Measurements from ENCODE around the gene SLC35F1. TPM values are rescaled to one million over a fixed set of nuclear protein-coding genes. Genes with fewer than 3 reads are reported as not detected.

The SLC35F1 gene
- total and polyA plus RNA-seq, 2 donors (not counting 1 experiment from before 2014, with no cell fraction given) = 0.09 to 0.17 TPM

DNA sequence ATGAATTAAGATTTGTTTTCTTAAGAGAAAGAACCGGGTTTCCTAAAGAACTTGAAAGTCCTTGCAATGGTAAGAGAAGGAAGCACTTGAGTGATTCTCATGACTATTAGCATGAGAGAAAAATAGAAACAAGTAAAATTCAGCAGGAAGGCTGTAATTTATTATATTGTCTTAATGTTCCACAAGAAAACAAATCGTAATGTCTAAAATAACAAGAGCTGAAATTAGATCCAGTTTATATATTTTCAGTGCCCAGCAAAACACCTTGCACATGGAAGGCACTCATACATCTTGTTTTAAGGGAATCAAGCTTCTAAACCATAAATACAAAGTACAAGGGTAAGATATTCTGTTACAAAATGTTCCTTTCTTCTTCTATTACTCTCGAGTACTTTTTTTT, 411.6 kb downstream of the SLC35F1 start:
- no peaks in the 10 kb centered on the region for H4K20me1 ChIP-seq (ENCODE audit: control insufficient read depth, extremely low read depth, insufficient read depth, low read length)
- H3K9ac ChIP-seq (ENCODE audit: insufficient read depth, low read length) = no peak overlapping the region
- H3K36me3 ChIP-seq (ENCODE audit: control insufficient read depth, insufficient read depth, low read length) = no peaks in the 10 kb centered on the region
- no peak overlapping the region for H3K4me2 ChIP-seq (ENCODE audit: extremely low read depth, insufficient read depth, low read length)
- peaks cover 14% of the 10 kb centered on the region for H3K4me1 ChIP-seq (ENCODE audit: control insufficient read depth, extremely low read depth, insufficient read depth, low read length)
- no peak overlapping the region for H3K4me3 ChIP-seq (replicated peaks in 1 of 4; ENCODE audit: control extremely low read depth in 1 of 4, insufficient read depth in 1 of 4, low read depth in 3 of 4, low read length in 4 of 4)
- no peak for DNase-seq (ENCODE audit: low read depth in 2 of 2)
- H3K79me2 ChIP-seq (ENCODE audit: control insufficient read depth, insufficient read depth, low read length) = no peaks in the 10 kb centered on the region
- H3K9me3 ChIP-seq (ENCODE audit: control insufficient read depth, insufficient read depth, low read depth, low read length) = no peaks in the 10 kb centered on the region
- TF ChIP-seq, protein P1, sequence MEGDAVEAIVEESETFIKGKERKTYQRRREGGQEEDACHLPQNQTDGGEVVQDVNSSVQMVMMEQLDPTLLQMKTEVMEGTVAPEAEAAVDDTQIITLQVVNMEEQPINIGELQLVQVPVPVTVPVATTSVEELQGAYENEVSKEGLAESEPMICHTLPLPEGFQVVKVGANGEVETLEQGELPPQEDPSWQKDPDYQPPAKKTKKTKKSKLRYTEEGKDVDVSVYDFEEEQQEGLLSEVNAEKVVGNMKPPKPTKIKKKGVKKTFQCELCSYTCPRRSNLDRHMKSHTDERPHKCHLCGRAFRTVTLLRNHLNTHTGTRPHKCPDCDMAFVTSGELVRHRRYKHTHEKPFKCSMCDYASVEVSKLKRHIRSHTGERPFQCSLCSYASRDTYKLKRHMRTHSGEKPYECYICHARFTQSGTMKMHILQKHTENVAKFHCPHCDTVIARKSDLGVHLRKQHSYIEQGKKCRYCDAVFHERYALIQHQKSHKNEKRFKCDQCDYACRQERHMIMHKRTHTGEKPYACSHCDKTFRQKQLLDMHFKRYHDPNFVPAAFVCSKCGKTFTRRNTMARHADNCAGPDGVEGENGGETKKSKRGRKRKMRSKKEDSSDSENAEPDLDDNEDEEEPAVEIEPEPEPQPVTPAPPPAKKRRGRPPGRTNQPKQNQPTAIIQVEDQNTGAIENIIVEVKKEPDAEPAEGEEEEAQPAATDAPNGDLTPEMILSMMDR (conservative IDR thresholded peaks at IDR 0.05 in 1 of 2, IDR thresholded peaks at IDR 0.05 in 1 of 2; ENCODE audit: low read depth in 1 of 2, low read length in 2 of 2) = no peak
- no peak for TF ChIP-seq EZH2 (IDR thresholded peaks at IDR 0.05; ENCODE audit: low read length, missing control alignments)
- no peak overlapping the region for H3K27ac ChIP-seq (ENCODE audit: insufficient read depth, low read length)
- no peak overlapping the region for H2AFZ ChIP-seq (ENCODE audit: low read length)
- no peaks in the 10 kb centered on the region for H3K27me3 ChIP-seq (ENCODE audit: control insufficient read depth, insufficient read depth, low read length)

DNA sequence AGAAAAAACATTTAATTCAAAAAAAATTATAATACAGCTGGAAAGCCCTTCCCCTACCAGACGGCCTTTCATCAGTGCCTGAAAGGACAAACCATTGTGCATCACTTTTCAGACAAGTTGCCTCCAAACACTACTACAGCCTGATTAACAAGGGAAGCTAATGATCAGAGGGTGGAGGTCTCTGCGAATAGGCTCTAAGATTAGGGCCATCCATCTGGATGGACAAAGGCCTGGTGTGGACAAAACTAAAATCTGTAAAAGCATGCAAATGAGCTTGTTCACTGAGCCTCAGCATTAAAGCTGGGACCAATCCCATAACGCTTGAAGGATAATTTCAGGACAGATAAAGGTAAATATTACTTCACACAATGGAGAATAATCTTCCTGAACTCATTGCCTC, 412.4 kb downstream of the SLC35F1 start:
- no peak for TF ChIP-seq EZH2 (IDR thresholded peaks at IDR 0.05; ENCODE audit: low read length, missing control alignments)
- TF ChIP-seq, protein P1 (conservative IDR thresholded peaks at IDR 0.05 in 1 of 2, IDR thresholded peaks at IDR 0.05 in 1 of 2; ENCODE audit: low read depth in 1 of 2, low read length in 2 of 2) = no peak
- H3K4me1 ChIP-seq (ENCODE audit: control insufficient read depth, extremely low read depth, insufficient read depth, low read length) = peaks cover 14% of the 10 kb centered on the region

DNA sequence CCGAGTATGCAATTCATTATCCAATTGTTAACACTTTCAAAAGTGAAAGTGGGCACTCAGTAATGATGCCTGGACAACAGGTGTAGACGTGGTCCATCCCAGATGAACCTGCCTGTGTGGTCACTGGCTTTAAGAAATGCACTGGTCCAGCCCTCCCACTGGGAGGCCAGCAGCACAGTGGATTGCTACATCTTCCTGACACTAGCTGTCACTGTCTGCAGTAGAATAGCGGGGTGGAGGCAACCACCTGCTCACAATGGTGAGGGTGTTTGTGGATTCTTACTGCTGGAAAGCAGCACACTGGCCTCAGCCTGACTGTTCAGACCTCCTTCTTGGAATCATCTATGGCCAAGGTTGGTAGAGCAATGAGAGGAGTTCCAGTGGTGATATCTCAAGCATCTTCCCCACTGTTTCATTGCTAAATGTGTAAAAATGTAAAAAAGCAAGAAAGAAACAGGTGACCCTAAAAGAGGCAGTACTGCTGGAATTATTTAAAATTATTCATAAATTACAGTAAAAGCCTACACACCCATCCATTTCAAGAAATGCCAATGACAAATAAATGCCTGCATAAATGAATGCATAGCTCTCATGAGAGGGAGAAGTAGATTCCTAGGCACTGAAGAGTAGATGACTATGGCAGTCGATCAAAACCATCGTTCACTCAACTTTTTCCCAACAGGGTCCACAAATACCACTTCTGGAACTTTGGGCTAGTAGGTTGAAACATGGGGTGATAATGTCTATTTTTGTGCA, 413.0 kb downstream of the SLC35F1 start:
- Histone ChIP-seq H3K27ac (ENCODE audit: insufficient read depth, low read length) (no peak overlapping the region), H4K20me1 (ENCODE audit: control insufficient read depth, extremely low read depth, insufficient read depth, low read length) (no peaks in the 10 kb centered on the region), H3K36me3 (ENCODE audit: control insufficient read depth, insufficient read depth, low read length) (no peaks in the 10 kb centered on the region), H3K4me3 (replicated peaks in 1 of 4; ENCODE audit: control extremely low read depth in 1 of 4, insufficient read depth in 1 of 4, low read depth in 3 of 4, low read length in 4 of 4) (no peak overlapping the region), H2AFZ (ENCODE audit: low read length) (no peak overlapping the region), H3K4me2 (ENCODE audit: extremely low read depth, insufficient read depth, low read length) (no peak overlapping the region), H3K27me3 (ENCODE audit: control insufficient read depth, insufficient read depth, low read length) (no peaks in the 10 kb centered on the region), H3K4me1 (ENCODE audit: control insufficient read depth, extremely low read depth, insufficient read depth, low read length) (peaks cover 14% of the 10 kb centered on the region), H3K9me3 (ENCODE audit: control insufficient read depth, insufficient read depth, low read depth, low read length) (no peaks in the 10 kb centered on the region), H3K79me2 (ENCODE audit: control insufficient read depth, insufficient read depth, low read length) (no peaks in the 10 kb centered on the region), H3K9ac (ENCODE audit: insufficient read depth, low read length) (no peak overlapping the region)
- DNase-seq (ENCODE audit: low read depth in 2 of 2) = no peak
- TF ChIP-seq, protein P1 (conservative IDR thresholded peaks at IDR 0.05 in 1 of 2, IDR thresholded peaks at IDR 0.05 in 1 of 2; ENCODE audit: low read depth in 1 of 2, low read length in 2 of 2) = no peak

More for the DNA sequence above, 412.4 kb downstream of the SLC35F1 start:
- Histone ChIP-seq H3K4me2 (ENCODE audit: extremely low read depth, insufficient read depth, low read length) (no peak overlapping the region), H3K9me3 (ENCODE audit: control insufficient read depth, insufficient read depth, low read depth, low read length) (no peaks in the 10 kb centered on the region), H3K27ac (ENCODE audit: insufficient read depth, low read length) (no peak overlapping the region), H3K79me2 (ENCODE audit: control insufficient read depth, insufficient read depth, low read length) (no peaks in the 10 kb centered on the region), H3K27me3 (ENCODE audit: control insufficient read depth, insufficient read depth, low read length) (no peaks in the 10 kb centered on the region), H3K36me3 (ENCODE audit: control insufficient read depth, insufficient read depth, low read length) (no peaks in the 10 kb centered on the region), H3K4me3 (replicated peaks in 1 of 4; ENCODE audit: control extremely low read depth in 1 of 4, insufficient read depth in 1 of 4, low read depth in 3 of 4, low read length in 4 of 4) (no peak overlapping the region), H4K20me1 (ENCODE audit: control insufficient read depth, extremely low read depth, insufficient read depth, low read length) (no peaks in the 10 kb centered on the region), H2AFZ (ENCODE audit: low read length) (no peak overlapping the region), H3K9ac (ENCODE audit: insufficient read depth, low read length) (no peak overlapping the region)
- no peak for DNase-seq (ENCODE audit: low read depth in 2 of 2)
